Right ventricle myocardium superior (tissue), 1 donor: ENCODE results near the gene GSTO1. TPM values are rescaled to one million over a fixed set of nuclear protein-coding genes. Genes with fewer than 3 reads are reported as not detected.

Experiments used
- ATAC-seq: fragments of 200-7000 bp; cut with Tn5 transposase; one replicate; pipeline ENCODE4 v1.9.1; 2020; ENCODE audit warnings: mild to moderate bottlenecking; ENCODE audit not compliant: poor library complexity
- DNase-seq: peaks from one replicate; pipeline ENCODE4 v3.0.0-alpha.2; 2020
- intact Hi-C: fragments of 100-400 bp; cut with DNase I; formaldehyde crosslinking; loops from one replicate; pipeline ENCODE4 v1.11.2; 2022
- microRNA-seq: library from miRNA; unstranded; fragments of <30 nt; microRNA quantifications from one replicate; pipeline ENCODE4 v1.2.0, GENCODE V29; 2020
- total RNA-seq: library from RNA; stranded (reverse); fragmentation: NEBNext Ultra II Directional; extraction: Animal tissue kit (Norgen Biotek cat#: 25700); gene quantifications from one replicate; pipeline ENCODE4 v1.2.1, GENCODE V29; 2021
- donor health status: DM: no; HTN: yes; CAD: no; lungs with severe emphysema.

GSTO1 gene
- total RNA-seq, 1 donor from 2014 or later: 173 TPM

DNA sequence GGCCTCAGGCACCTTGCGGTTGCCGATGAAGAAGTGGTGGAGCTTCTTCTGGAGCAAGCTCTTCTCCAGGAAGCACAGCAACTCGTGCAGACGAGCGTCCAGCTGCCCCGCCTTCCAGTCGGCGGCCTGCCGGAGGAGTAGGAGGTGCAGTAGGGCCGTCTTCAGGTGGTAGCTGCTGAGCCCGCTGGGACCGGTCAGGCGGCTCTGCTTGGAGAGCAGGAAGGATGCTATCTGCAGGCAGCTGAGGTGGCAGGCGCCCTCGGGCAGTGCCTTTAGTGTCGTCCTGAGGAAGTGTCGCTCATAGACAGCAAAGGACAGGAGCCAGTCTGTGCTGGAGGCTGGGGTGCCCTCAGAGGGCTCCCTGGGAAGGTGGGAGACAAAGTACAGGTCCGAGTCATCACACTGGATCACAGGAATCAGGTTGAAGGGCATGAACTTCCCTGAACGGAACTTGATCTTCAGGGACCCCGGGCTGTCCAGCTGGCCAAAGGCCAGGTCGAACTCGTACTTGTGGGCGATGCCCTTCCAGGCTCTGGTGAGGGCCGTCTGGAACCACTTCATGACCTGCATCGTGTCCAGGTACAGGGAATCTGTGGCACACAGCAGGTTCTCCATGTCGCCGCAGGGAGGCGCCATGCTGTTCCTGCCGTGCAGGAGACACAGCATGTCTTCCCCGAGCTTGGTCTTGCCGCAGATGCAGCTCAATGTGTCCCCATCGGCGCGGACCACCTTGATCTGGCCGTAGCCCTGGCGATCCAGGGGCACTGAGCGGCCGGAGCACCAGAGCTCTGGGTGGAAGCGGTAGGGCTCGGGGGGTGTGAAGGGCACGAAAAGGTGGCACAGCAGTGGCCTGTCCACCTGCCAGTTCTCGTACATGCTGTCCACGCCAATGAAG lies 60.1 kb downstream of the GSTO1 start:
- DNase-seq: no peak
- intact Hi-C loops: no loop called here
- ATAC-seq: no peak

DNA sequence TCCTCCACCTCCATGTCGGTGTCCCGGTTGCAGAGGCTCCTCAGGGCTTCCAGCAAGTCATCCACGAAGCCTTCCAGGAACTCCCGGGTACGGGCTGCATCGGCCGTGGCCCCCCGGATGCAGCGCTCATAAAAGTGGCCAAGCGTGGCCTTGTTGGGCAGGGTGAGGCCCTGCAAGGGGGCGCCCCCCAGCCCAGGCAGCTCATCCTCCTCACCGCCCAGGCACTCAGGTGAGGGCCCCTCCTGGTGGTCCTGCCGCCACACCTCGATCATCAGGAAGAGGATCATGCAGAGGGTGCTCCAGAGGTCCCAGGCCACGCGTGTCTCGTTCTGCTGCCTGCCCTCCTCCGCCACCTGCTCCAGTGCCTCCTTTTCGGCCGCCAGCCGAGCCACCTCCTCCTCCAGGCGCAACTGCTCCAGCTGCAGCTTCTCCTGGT lies 60.8 kb downstream of the GSTO1 start:
- DNase-seq (no peak), ATAC-seq (no peak)
- intact Hi-C loops: no loop called here

DNA sequence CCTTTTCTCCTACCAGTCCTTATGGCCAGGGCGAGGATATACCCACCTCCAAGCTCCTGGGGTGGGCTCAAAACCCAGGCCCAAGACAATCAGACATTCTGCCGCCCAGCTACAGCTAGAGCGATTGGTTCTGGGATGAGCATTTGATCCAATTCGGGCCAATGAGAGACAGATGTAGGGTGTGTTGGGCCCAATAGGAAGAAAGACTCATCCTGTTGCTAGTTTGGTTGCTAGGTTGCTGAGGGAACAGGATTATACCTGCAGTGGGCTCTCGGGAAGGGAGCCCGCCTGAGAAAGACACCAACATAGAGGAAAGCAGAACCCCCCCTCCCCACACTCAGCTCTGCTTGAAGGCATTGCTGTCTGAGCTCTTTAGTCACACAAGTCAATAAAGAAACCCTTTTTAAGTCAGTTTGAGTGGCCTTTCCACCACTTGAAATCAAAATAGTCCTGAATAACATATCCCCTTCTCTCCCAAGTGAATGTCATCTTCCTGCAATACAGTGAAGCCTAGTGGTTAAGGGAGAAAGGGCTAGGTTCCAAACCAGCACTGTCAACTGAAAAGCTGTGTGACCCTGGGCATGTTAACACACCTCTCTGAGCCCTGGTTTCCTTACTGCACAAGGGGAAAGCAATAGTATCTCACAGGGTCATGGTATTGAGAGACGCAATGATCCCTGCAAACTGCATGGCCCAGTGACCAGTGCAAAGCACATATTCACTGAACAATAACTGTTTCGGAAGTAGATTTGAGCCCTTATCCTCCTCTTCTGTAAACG lies 61.8 kb downstream of the GSTO1 start:
- intact Hi-C loops: no loop called here
- no peak for DNase-seq
- no peak for ATAC-seq

Small RNAs within 50 kb of the gene (microRNA-seq; reads per million reads assigned to microRNA genes)
- gene MIR4482: 1.6 reads per million
- gene MIR609: not detected

Other genes starting within 250 kb of the GSTO1 start
- not detected for gene COL17A1, start 169.0 kb upstream of the GSTO1 start, total RNA-seq
- gene SFR1, start 132.7 kb upstream of the GSTO1 start, total RNA-seq: 4.9 TPM
- gene CFAP43, start 22.5 kb upstream of the GSTO1 start, total RNA-seq: not detected
- 1.0 TPM for gene GSTO2, start 14.3 kb downstream of the GSTO1 start, total RNA-seq
- gene ITPRIP, start 83.6 kb downstream of the GSTO1 start, total RNA-seq: 29.1 TPM
- 2.2 TPM for gene CFAP58, start 98.9 kb downstream of the GSTO1 start, total RNA-seq